PFSK-1 (cell line): ENCODE results near the gene PNMA1.

Source experiments
- FOXP2 ChIP-seq: optimal IDR thresholded peaks from 2 replicates; pipeline ENCODE3; 2011; ENCODE audit warnings: borderline replicate concordance, control low read depth, inconsistent platforms; ENCODE audit not compliant: insufficient read depth; ENCODE audit errors: extremely low read length, extremely low read depth
- POLR2AphosphoS5 ChIP-seq: IDR thresholded peaks from 2 replicates; pipeline ENCODE4 v1.6.1; 2012; ENCODE audit warnings: low read depth, mild to moderate bottlenecking, control low read depth, low read length, moderate library complexity
- SIN3A ChIP-seq: IDR thresholded peaks from 2 replicates; pipeline ENCODE4 v1.6.1; 2012; ENCODE audit warnings: mild to moderate bottlenecking, low read length, moderate library complexity, borderline replicate concordance; ENCODE audit not compliant: insufficient read depth
- TAF1 ChIP-seq: IDR thresholded peaks from 2 replicates; pipeline ENCODE4 v1.6.1; 2012; ENCODE audit warnings: low read length, control low read depth, borderline replicate concordance; ENCODE audit not compliant: insufficient read depth
- TF ChIP-seq, protein P1 (sequence below), 2 experiments: IDR thresholded peaks; 2 replicates each; pipeline versions ENCODE4 v1.6.1 to v1.8.0; 2011 to 2012; ENCODE audit warnings: low read depth in 2 of 2, low read length in 2 of 2, control low read depth in 1 of 2, inconsistent platforms in 1 of 2, mild to moderate bottlenecking in 1 of 2, moderate library complexity in 1 of 2; ENCODE audit not compliant: insufficient read depth in 1 of 2

The PNMA1 gene

GRCh38 chr14:73723406-73723796 is 9.2 kb upstream of the PNMA1 start:
- no peak for TF ChIP-seq POLR2AphosphoS5
- no peak for TF ChIP-seq FOXP2
- TF ChIP-seq, protein P1, sequence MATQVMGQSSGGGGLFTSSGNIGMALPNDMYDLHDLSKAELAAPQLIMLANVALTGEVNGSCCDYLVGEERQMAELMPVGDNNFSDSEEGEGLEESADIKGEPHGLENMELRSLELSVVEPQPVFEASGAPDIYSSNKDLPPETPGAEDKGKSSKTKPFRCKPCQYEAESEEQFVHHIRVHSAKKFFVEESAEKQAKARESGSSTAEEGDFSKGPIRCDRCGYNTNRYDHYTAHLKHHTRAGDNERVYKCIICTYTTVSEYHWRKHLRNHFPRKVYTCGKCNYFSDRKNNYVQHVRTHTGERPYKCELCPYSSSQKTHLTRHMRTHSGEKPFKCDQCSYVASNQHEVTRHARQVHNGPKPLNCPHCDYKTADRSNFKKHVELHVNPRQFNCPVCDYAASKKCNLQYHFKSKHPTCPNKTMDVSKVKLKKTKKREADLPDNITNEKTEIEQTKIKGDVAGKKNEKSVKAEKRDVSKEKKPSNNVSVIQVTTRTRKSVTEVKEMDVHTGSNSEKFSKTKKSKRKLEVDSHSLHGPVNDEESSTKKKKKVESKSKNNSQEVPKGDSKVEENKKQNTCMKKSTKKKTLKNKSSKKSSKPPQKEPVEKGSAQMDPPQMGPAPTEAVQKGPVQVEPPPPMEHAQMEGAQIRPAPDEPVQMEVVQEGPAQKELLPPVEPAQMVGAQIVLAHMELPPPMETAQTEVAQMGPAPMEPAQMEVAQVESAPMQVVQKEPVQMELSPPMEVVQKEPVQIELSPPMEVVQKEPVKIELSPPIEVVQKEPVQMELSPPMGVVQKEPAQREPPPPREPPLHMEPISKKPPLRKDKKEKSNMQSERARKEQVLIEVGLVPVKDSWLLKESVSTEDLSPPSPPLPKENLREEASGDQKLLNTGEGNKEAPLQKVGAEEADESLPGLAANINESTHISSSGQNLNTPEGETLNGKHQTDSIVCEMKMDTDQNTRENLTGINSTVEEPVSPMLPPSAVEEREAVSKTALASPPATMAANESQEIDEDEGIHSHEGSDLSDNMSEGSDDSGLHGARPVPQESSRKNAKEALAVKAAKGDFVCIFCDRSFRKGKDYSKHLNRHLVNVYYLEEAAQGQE (IDR thresholded peaks at IDR 0.05; ENCODE audit: insufficient read depth in 1 of 2, low read depth in 2 of 2, low read length in 2 of 2): no peak
- no peak for TF ChIP-seq SIN3A

GRCh38 chr14:73722581-73722980 is 8.4 kb upstream of the PNMA1 start:
- TF ChIP-seq FOXP2: no peak
- TF ChIP-seq POLR2AphosphoS5: no peak
- no peak for TF ChIP-seq SIN3A
- TF ChIP-seq TAF1: no peak
- TF ChIP-seq, protein P1 (IDR thresholded peaks at IDR 0.05; ENCODE audit: insufficient read depth in 1 of 2, low read depth in 2 of 2, low read length in 2 of 2): no peak

DNA sequence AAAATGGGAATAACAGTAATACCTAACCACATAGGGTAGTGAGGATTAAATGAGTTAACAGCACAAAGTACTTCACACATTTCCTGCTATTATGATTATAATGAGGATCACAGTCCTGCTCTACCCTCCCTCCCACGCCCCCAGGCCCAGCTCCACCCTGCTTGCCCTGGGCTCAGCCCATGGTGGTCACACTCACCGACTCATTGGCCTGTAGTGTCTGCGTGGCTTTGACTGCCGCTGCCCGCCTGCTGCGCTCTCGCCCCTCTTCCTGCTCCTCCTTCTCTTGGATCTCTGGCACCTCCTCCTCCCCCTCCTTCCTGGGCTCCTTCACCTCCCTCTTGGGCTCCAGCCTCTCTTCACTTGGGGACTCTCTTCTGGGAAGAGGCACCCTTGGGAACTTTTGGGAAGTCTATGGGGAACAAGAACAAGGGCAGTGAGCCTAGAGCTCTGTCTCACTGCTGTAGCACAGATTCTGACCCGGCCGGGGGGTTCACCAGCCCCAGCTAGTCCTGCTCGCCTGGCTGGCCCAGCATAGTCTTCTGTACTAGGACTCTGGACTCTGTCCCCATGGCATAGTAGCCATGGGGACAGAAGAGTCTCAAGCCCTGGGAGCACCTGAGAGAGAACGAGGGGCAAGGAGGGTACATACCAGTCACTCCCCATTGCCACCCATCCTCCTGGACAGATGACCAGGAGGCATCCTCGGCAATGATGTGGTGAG is 7.1 kb upstream of the PNMA1 start:
- TF ChIP-seq, protein P1 (IDR thresholded peaks at IDR 0.05; ENCODE audit: insufficient read depth in 1 of 2, low read depth in 2 of 2, low read length in 2 of 2): no peak
- TF ChIP-seq FOXP2 (no peak), POLR2AphosphoS5 (no peak), SIN3A (no peak), TAF1 (no peak)

DNA sequence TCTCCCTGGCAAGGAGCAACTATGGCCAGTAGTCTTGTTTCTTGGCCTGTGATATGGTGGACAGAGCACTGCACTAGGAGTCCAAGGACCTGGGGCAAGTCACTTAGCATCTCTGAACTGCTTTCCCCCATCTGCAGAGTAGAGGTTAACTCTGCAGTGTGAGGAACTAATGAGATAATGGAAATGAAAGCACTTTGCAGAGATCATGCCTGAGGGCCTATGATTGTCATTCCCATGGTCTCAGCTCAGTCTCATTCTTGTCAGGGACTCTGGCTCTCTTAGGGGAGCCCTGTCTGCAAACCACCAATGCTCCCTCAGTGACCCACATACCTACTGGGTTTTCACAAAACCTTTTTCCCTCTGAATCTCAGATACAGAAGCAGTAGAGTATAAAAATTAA is 6.5 kb upstream of the PNMA1 start:
- no peak for TF ChIP-seq POLR2AphosphoS5
- TF ChIP-seq, protein P1 (IDR thresholded peaks at IDR 0.05; ENCODE audit: insufficient read depth in 1 of 2, low read depth in 2 of 2, low read length in 2 of 2): no peak
- no peak for TF ChIP-seq TAF1
- no peak for TF ChIP-seq FOXP2
- TF ChIP-seq SIN3A: no peak

GRCh38 chr14:73719791-73720190 is 5.6 kb upstream of the PNMA1 start:
- no peak for TF ChIP-seq SIN3A
- TF ChIP-seq TAF1: no peak
- TF ChIP-seq POLR2AphosphoS5: no peak
- TF ChIP-seq FOXP2: no peak
- TF ChIP-seq, protein P1 (IDR thresholded peaks at IDR 0.05; ENCODE audit: insufficient read depth in 1 of 2, low read depth in 2 of 2, low read length in 2 of 2): no peak
